Measurements from ENCODE around the gene CCDC134. TPM values are rescaled to one million over a fixed set of nuclear protein-coding genes. Genes with fewer than 3 reads are reported as not detected.
A peak's percentile ranks its signal among the peaks of the same experiment; 100 is the strongest.
"Not testable (repeated sequence)": the region's sequence is repeated elsewhere in the genome, so short reads cannot be mapped to it uniquely, and the experiment has no call there.

The CCDC134 gene
- polyA plus RNA-seq, 1 donor = 10.1 TPM

GRCh38 chr22:41844036-41844435 lies 43.6 kb downstream of the CCDC134 start:
- no peak for DNase-seq

- no peak for DNase-seq
These were observed 44.0 kb downstream of the CCDC134 start for GRCh38 chr22:41844513-41844912.

GRCh38 chr22:41845380-41846267 lies 45.1 kb downstream of the CCDC134 start:
- no peak for DNase-seq

GRCh38 chr22:41846268-41846987 lies 45.9 kb downstream of the CCDC134 start:
- no peak for DNase-seq

- DNase-seq = no peak
These were observed 46.8 kb downstream of the CCDC134 start for GRCh38 chr22:41847300-41847699.

- DNase-seq = no peak
These were observed 48.0 kb downstream of the CCDC134 start for GRCh38 chr22:41848468-41848867.

GRCh38 chr22:41856469-41856868 lies 56.0 kb downstream of the CCDC134 start:
- DNase-seq = no peak

- DNase-seq = peak; percentile 50
These were observed 56.8 kb downstream of the CCDC134 start for GRCh38 chr22:41857155-41857859.

GRCh38 chr22:41857860-41858199 lies 57.4 kb downstream of the CCDC134 start:
- DNase-seq = no peak

- DNase-seq = peak; percentile 50
These were observed 61.7 kb downstream of the CCDC134 start for GRCh38 chr22:41862160-41862529.

- no peak for DNase-seq
These were observed 62.2 kb downstream of the CCDC134 start for GRCh38 chr22:41862530-41863266.

- DNase-seq = no peak
These were observed 63.0 kb downstream of the CCDC134 start for GRCh38 chr22:41863472-41863871.

- no peak for DNase-seq
These were observed 68.1 kb downstream of the CCDC134 start for GRCh38 chr22:41868556-41868955.

- not testable (repeated sequence) for DNase-seq
These were observed 69.6 kb downstream of the CCDC134 start for GRCh38 chr22:41870081-41870480.

GRCh38 chr22:41870786-41871185 lies 70.3 kb downstream of the CCDC134 start:
- no peak for DNase-seq

- no peak for DNase-seq
These were observed 72.9 kb downstream of the CCDC134 start for GRCh38 chr22:41873391-41873790.

- DNase-seq = no peak
These were observed 73.6 kb downstream of the CCDC134 start for GRCh38 chr22:41874090-41874489.

- DNase-seq = no peak
These were observed 75.2 kb downstream of the CCDC134 start for GRCh38 chr22:41875531-41876270.
